K562 (cell line): ENCODE measurements around the gene CLDN24. TPM values are rescaled to one million over a fixed set of nuclear protein-coding genes. Genes with fewer than 3 reads are reported as not detected.

ENCODE experiments used
- ATAC-seq: fragments of 200-7000 bp; cut with Tn5 transposase; 3 replicates; pipeline ENCODE4 v1.9.1; 2020; ENCODE audit warnings: moderate library complexity
- BruUV-seq: library from RNA; stranded (reverse); fragments of 400-500 nt; replicated peaks from 2 replicates; lab custom pipeline; 2021; lab: Mats Ljungman, UMichigan
- CTCF ChIA-PET: fragments of 300-600 bp; formaldehyde crosslinking; extraction: SDS; loops from one replicate; lab custom pipeline; 2021; ENCODE audit warnings: low intra/inter-chr PET ratio; lab: Yijun Ruan, JAX
- POLR2A ChIA-PET: fragments of 300-600, 350-650 bp; sonication (Branson Sonifier 250); formaldehyde crosslinking; extraction: SDS; loops from one replicate; lab custom pipeline; 2021; ENCODE audit warnings: antibody characterized with exemption, inconsistent platforms; lab: Yijun Ruan, JAX
- DNase-seq, 4 experiments: peaks; one replicate each; pipeline versions ENCODE4 v3.0.0 to v3.0.0-alpha.2; 2011 to 2018; ENCODE audit warnings: low spot score in 3 of 4, mixed read lengths in 3 of 4; ENCODE audit errors: extremely low read depth in 1 of 4
- FAIRE-seq: peaks from 2 replicates; lab custom pipeline; 2011; peaks lifted over from hg19 to GRCh38; lab: Jason Lieb, UNC
- H2AFZ ChIP-seq: 2 replicates; pipeline ENCODE4 v1.6.0; 2011; ENCODE audit warnings: low read depth, low read length, control low read depth, inconsistent platforms
- H3K27ac ChIP-seq: fragments of 200-600 bp; 3 replicates; pipeline ENCODE4 v1.8.0; 2011; ENCODE audit warnings: low read depth, mild to moderate bottlenecking, control low read depth, inconsistent platforms, low read length, moderate library complexity, mixed read lengths; ENCODE audit errors: extremely low read depth
- H3K27me3 ChIP-seq, 2 experiments: fragments of 300-600 bp in 1 of 2; 2 replicates in 1 of 2; 3 replicates in 1 of 2; pipeline versions ENCODE4 v1.6.0 to v1.8.0; 2011; ENCODE audit warnings: inconsistent platforms in 2 of 2, low read length in 2 of 2, mild to moderate bottlenecking in 1 of 2, mixed read lengths in 1 of 2, moderate library complexity in 1 of 2; ENCODE audit not compliant: control insufficient read depth in 2 of 2, insufficient read depth in 2 of 2
- H3K36me3 ChIP-seq: fragments of 300-600 bp; 3 replicates; pipeline ENCODE4 v1.8.0; 2011; ENCODE audit warnings: mild to moderate bottlenecking, low read length, inconsistent platforms; ENCODE audit not compliant: control insufficient read depth, insufficient read depth
- H3K4me1 ChIP-seq, 2 experiments: fragments of 200-600 bp in 1 of 2; replicated peaks in 1 of 2; 2 replicates in 1 of 2; 3 replicates in 1 of 2; pipeline versions ENCODE4 v1.5.1 to v1.8.0; 2011; ENCODE audit warnings: inconsistent platforms in 2 of 2, low read length in 2 of 2, mild to moderate bottlenecking in 1 of 2, mixed read lengths in 1 of 2, moderate library complexity in 1 of 2; ENCODE audit not compliant: control insufficient read depth in 2 of 2, insufficient read depth in 2 of 2
- H3K4me2 ChIP-seq: 2 replicates; pipeline ENCODE4 v1.6.1; 2011; ENCODE audit warnings: low read length, control low read depth, inconsistent platforms, mixed read lengths; ENCODE audit not compliant: insufficient read depth
- H3K4me3 ChIP-seq: fragments of 200-600 bp; sonication (generic), shearing (Covaris generic); 2 replicates; pipeline ENCODE4 v1.5.1; 2016; ENCODE audit warnings: control low read depth, inconsistent platforms
- H3K79me2 ChIP-seq: fragments of 200-600 bp; 3 replicates; pipeline ENCODE4 v1.8.0; 2011; ENCODE audit warnings: low read length, inconsistent platforms; ENCODE audit not compliant: control insufficient read depth, insufficient read depth
- H3K9ac ChIP-seq, 2 experiments: 2 replicates each; pipeline versions ENCODE4 v1.6.0 to v1.6.1; 2011; ENCODE audit warnings: low read depth in 2 of 2, low read length in 2 of 2, control low read depth in 1 of 2, inconsistent platforms in 1 of 2, mild to moderate bottlenecking in 1 of 2, mixed read lengths in 1 of 2; ENCODE audit not compliant: insufficient read depth in 1 of 2
- H3K9me1 ChIP-seq: one replicate; pipeline ENCODE4 v1.6.0; 2011; ENCODE audit warnings: inconsistent platforms, mild to moderate bottlenecking, low read length, moderate library complexity; ENCODE audit not compliant: control insufficient read depth, insufficient read depth
- H3K9me3 ChIP-seq: replicated peaks from 2 replicates; pipeline ENCODE4 v1.5.1; 2011; ENCODE audit warnings: low read depth, low read length, inconsistent platforms; ENCODE audit not compliant: control insufficient read depth, insufficient read depth
- H4K20me1 ChIP-seq: replicated peaks from 2 replicates; pipeline ENCODE4 v1.6.1; 2011; ENCODE audit warnings: low read length, inconsistent platforms, mixed read lengths; ENCODE audit not compliant: control insufficient read depth, insufficient read depth
- CEBPG ChIP-seq, 3 experiments: fragments of 200-800 bp in 1 of 3; sonication (Bioruptor generic) in 1 of 3; sonication (generic) in 1 of 3; formaldehyde crosslinking in 1 of 3; IDR thresholded peaks in 2 of 3; conservative IDR thresholded peaks in 1 of 3; 2 replicates each; pipeline versions ENCODE4 v1.6.1 to v1.8.0; 2016 to 2022; ENCODE audit warnings: missing compliant biosample characterization in 2 of 3, missing genetic modification characterization in 2 of 3, mild to moderate bottlenecking in 1 of 3, missing genetic modification reagents in 1 of 3
- NFE2L1 ChIP-seq: fragments of 450-650 bp; IDR thresholded peaks from 2 replicates; pipeline ENCODE4 v1.6.1; 2016; ENCODE audit warnings: missing genetic modification characterization, low read depth, mild to moderate bottlenecking, missing compliant biosample characterization, moderate library complexity, borderline replicate concordance
- PCBP1 ChIP-seq: fragments of 200-400 bp; formaldehyde crosslinking; IDR thresholded peaks from 2 replicates; pipeline ENCODE4 v1.6.1; 2018; ENCODE audit warnings: mild to moderate bottlenecking, low read depth, low read length; ENCODE audit not compliant: poor library complexity, severe bottlenecking
- ZNF318 ChIP-seq, 2 experiments: fragments of 450-650 bp; IDR thresholded peaks; 2 replicates each; pipeline ENCODE4 v1.6.1; 2016; ENCODE audit warnings: mild to moderate bottlenecking in 2 of 2, borderline replicate concordance in 1 of 2, low read depth in 1 of 2, moderate library complexity in 1 of 2
- WGBS: fragments of 100-300 bp; shearing (Covaris generic); methylation state at CpG from one replicate; pipeline ENCODE4 v1.1.6; 2016; ENCODE audit warnings: low coverage, mixed read lengths; ENCODE audit not compliant: insufficient coverage; ENCODE audit errors: missing lambda C conversion rate; 5-methylcytosine and 5-hydroxymethylcytosine counted together
- in situ Hi-C: fragments of 300-500 bp; cut with MboI; formaldehyde crosslinking; loops from 4 replicates; pipeline ENCODE4 v1.15.0; 2018; ENCODE audit warnings: inconsistent platforms, mixed read lengths
- intact Hi-C: fragments of 100-400 bp; cut with micrococcal nuclease; formaldehyde crosslinking; loops from 2 replicates; pipeline ENCODE4 v1.14.2; 2022
- polyA plus RNA-seq, 8 experiments: library from polyadenylated mRNA; depleted of rRNA in 4 of 8; stranded (reverse) in 5 of 8; unstranded in 3 of 8; fragments of >200 nt; fragmentation: Nextera tagmentation in 2 of 8; fragmentation: Illumina TruSeq in 1 of 8; extraction: Ambion mirVana in 2 of 8; extraction: Trizol in 1 of 8; gene quantifications; 2 replicates each; pipeline versions ENCODE4 v1.2.1 to v1.2.3, GENCODE V29; 2011 to 2014; ENCODE audit warnings: inconsistent platforms in 1 of 8, missing spikeins in 1 of 8
- total RNA-seq, 7 experiments: library from RNA; depleted of rRNA in 6 of 7; stranded (reverse); fragments of >200 nt in 6 of 7; fragmentation: Illumina TruSeq in 2 of 7; extraction: Trizol in 2 of 7; gene quantifications; 2 replicates each; pipeline versions ENCODE4 v1.2.1 to v1.2.3, GENCODE V29; 2011 to 2021; ENCODE audit warnings: low replicate concordance in 1 of 7

The CLDN24 gene
- total and polyA plus RNA-seq, 9 of the 15 experiments (the other 6 are each of a cell fraction or from before 2014, with no cell fraction given) = not detected

DNA sequence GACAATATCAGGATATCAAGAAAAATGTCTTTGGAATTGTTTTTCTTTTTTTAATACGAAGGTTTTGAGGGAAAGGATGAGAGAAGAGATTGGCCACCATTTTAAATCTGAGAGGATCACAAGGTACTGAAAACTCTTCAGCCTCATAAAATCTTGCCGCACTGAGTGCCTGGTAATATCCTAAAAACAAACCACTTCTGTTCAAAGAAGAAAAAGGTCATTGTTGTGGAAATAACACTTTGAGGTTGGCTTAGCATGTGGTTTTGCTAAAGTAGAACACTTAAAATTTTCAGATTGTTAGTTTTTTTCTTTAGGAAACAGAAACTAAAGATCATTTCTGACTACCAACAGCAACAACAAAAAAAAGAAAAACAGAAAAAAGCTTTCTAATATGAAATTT lies 1.1 kb downstream of the CLDN24 start:
- 64% methylated on average over 2 of the region's 2 CpGs for WGBS
- no peaks in the 10 kb centered on the region for H4K20me1 ChIP-seq
- H3K4me1 ChIP-seq = no peaks in the 10 kb centered on the region
- no peak overlapping the region for H3K27ac ChIP-seq
- H3K4me3 ChIP-seq = no peak overlapping the region
- H3K4me2 ChIP-seq = no peak overlapping the region
- no peaks in the 10 kb centered on the region for H3K79me2 ChIP-seq
- no peak for DNase-seq
- no TSS peak for BruUV-seq
- no peak for FAIRE-seq
- ChIA-PET POLR2A (interaction anchor here (0.9 kb wide), 1 partner anchor 18 kb away, joined by 3 read pairs; no protein-coding TSS in a partner anchor), CTCF (no interaction called here)
- H3K27me3 ChIP-seq = no peaks in the 10 kb centered on the region
- no peaks in the 10 kb centered on the region for H3K9me1 ChIP-seq
- no peak overlapping the region for H2AFZ ChIP-seq
- peaks cover under 1% of the 10 kb centered on the region; the same call in 1 of the 2 replicates for H3K9me3 ChIP-seq
- no peak overlapping the region for H3K9ac ChIP-seq
- no peak for ATAC-seq
- TF ChIP-seq CEBPG (CRISPR knock-in tag; IDR thresholded peaks at IDR 0.05) (no peak), CEBPG (tag; conservative IDR thresholded peaks at IDR 0.05 in 1 of 2, IDR thresholded peaks at IDR 0.05 in 1 of 2) (no peak)
- no peaks in the 10 kb centered on the region for H3K36me3 ChIP-seq
- in situ Hi-C loops = no loop called here
- intact Hi-C loops = no loop called here

DNA sequence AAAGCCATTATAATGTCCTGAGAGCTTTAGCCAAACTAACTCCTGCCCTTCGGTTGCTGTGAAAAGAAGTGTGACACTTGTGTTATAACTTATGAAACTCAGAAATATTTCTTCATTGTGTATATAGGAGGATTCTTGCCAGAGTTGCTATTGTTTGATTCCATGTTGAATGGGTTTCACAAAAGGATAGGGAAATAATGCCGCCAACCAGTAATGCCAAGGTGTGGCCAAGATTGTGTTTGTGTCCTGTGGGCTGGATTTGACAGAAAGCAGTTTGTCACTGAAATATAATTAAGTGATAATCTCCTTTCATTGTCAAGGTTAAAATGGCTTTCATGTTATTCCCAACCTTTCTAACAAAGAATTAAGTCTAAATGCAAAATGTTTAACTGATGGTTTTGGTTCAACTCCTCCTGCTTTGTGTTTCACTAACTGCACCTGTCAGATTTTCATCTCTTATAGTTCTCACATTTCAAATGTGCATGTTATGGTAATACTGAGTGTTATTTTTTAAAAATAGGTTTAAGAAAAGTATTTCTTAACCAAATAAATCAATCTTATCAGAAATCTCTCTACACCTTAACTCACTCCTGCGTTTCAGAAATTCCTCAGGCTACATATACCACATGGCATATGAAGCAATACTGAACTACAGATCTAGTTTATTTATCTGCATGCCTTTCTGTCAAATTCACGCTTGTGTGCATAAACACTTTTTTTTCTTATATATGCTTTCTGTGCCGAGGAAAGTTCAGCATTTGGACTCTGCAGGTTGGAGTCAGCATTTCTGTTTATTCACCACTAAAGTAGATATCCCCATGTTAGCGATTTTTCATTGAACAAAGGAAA lies 1.8 kb downstream of the CLDN24 start, which contains the start of gene CLDN22:
TSS of gene CLDN22 (minus strand) at position 66 of the 849 bp plus-strand sequence. CDS start at position 8, 58 bp downstream.
- Histone ChIP-seq H3K79me2 (no peaks in the 10 kb centered on the region), H3K36me3 (no peaks in the 10 kb centered on the region), H4K20me1 (no peaks in the 10 kb centered on the region), H3K4me1 (no peaks in the 10 kb centered on the region), H3K4me3 (no peak within 1 kb of the TSS), H3K27ac (no peak within 1 kb of the TSS), H3K4me2 (no peak within 1 kb of the TSS), H3K9me3 (no peaks in the 10 kb centered on the region), H2AFZ (no peak within 1 kb of the TSS), H3K27me3 (no peaks in the 10 kb centered on the region), H3K9me1 (no peaks in the 10 kb centered on the region), H3K9ac (no peak within 1 kb of the TSS)
- no peak for FAIRE-seq
- CTCF ChIA-PET = no interaction called here
- no peak for DNase-seq
- POLR2A ChIA-PET = interaction anchor here (0.9 kb wide), 1 partner anchor 18 kb away, joined by 3 read pairs; no protein-coding TSS in a partner anchor
- BruUV-seq = no TSS peak
- intact Hi-C loops = no loop called here
- 49% methylated on average over 6 of the region's 6 CpGs for WGBS
- in situ Hi-C loops = no loop called here
- ATAC-seq = no peak
- TF ChIP-seq NFE2L1 (no peak), ZNF318 (IDR thresholded peaks at IDR 0.05; ENCODE audit: borderline replicate concordance in 1 of 2, low read depth in 1 of 2) (no peak), PCBP1 (no peak)
